ENCODE data around the gene FMN1.

- TF ChIP-seq NFE2L2 (conservative IDR thresholded peaks at IDR 0.05; ENCODE audit: low read length) (no peak), BCL3 (IDR thresholded peaks at IDR 0.05) (no peak)
These were observed 258.1 kb downstream of the FMN1 start for GRCh38 chr15:32936283-32936918.

Data from A549 (cell line).